ENCODE results near the gene TAF6.

TAF6 gene

GRCh38 chr7:100153708-100154535 lies 34.8 kb upstream of the TAF6 start (continued):
- no peak for TF ChIP-seq ZBTB10 (tag by site-specific recombination; IDR thresholded peaks at IDR 0.05)
- TF ChIP-seq SCRT1 (tag by site-specific recombination; IDR thresholded peaks at IDR 0.05; ENCODE audit: borderline replicate concordance), result peak; percentile 97
- TF ChIP-seq GLIS2 (tag by site-specific recombination; IDR thresholded peaks at IDR 0.05), result peak; percentile 42
- no peak for TF ChIP-seq ZNF341 (tag by site-specific recombination; IDR thresholded peaks at IDR 0.05; ENCODE audit: low read depth)

GRCh38 chr7:100152937-100153666 lies 33.9 kb upstream of the TAF6 start:
- Histone ChIP-seq H3K4me1 (ENCODE audit: control insufficient read depth, insufficient read depth, low read length) (peaks cover 10% of the 10 kb centered on the region), H3K9me3 (ENCODE audit: control insufficient read depth, insufficient read depth, low read depth, low read length) (no peaks in the 10 kb centered on the region), H3K27ac (ENCODE audit: extremely low read depth, low read depth, low read length) (no peak overlapping the region; the same call in 1 of the 2 replicates), H3K4me3 (ENCODE audit: low read depth, low read length) (no peak overlapping the region), H3K36me3 (ENCODE audit: control insufficient read depth in 2 of 2, insufficient read depth in 1 of 2, low read length in 2 of 2) (peaks cover 15 to 56% of the 10 kb centered on the region in 2 experiments; a peak in 2 of 3 replicates)
- CTCF ChIA-PET, result interaction anchor here (0.5 kb wide), 1 partner anchor 200 kb away, joined by 3 read pairs; no protein-coding TSS in a partner anchor
- TF ChIP-seq ZNF600 (tag by site-specific recombination; IDR thresholded peaks at IDR 0.05) (peak; percentile 82), ZNF610 (tag by site-specific recombination; IDR thresholded peaks at IDR 0.05; ENCODE audit: borderline replicate concordance) (no peak)
- POLR2A ChIA-PET, result no interaction called here

GRCh38 chr7:100152404-100152803 lies 33.2 kb upstream of the TAF6 start:
- H3K4me3 ChIP-seq (ENCODE audit: low read depth, low read length), result no peak overlapping the region
- H3K27ac ChIP-seq (ENCODE audit: extremely low read depth, low read depth, low read length), result no peak overlapping the region
- no peak for TF ChIP-seq PATZ1 (tag by site-specific recombination; IDR thresholded peaks at IDR 0.05)
- no peak for TF ChIP-seq ZNF426 (tag by site-specific recombination; IDR thresholded peaks at IDR 0.05)
- no peak for TF ChIP-seq ZNF423 (tag by site-specific recombination; IDR thresholded peaks at IDR 0.05)
- TF ChIP-seq ZBTB11 (tag by site-specific recombination; conservative IDR thresholded peaks at IDR 0.05; ENCODE audit: low read depth), result no peak
- TF ChIP-seq ZNF555 (tag by site-specific recombination; conservative IDR thresholded peaks at IDR 0.05), result no peak
- TF ChIP-seq ZNF239 (tag by site-specific recombination; IDR thresholded peaks at IDR 0.05), result no peak
- POLR2A ChIA-PET, result no interaction called here
- H3K4me1 ChIP-seq (ENCODE audit: control insufficient read depth, insufficient read depth, low read length), result peaks cover 10% of the 10 kb centered on the region
- H3K36me3 ChIP-seq (ENCODE audit: control insufficient read depth in 2 of 2, insufficient read depth in 1 of 2, low read length in 2 of 2), result peaks cover 15 to 56% of the 10 kb centered on the region in 2 experiments; a peak in 2 of 3 replicates
- no peaks in the 10 kb centered on the region for H3K9me3 ChIP-seq (ENCODE audit: control insufficient read depth, insufficient read depth, low read depth, low read length)
- CTCF ChIA-PET, result interaction anchor here (1.0 kb wide), 1 partner anchor 23 kb away, joined by 3 read pairs; no protein-coding TSS in a partner anchor

Measured in HEK293 (cell line).